Ascending aorta (tissue), 2 donors: ENCODE results near the gene TMEM200C. TPM values are rescaled to one million over a fixed set of nuclear protein-coding genes. Genes with fewer than 3 reads are reported as not detected.
A peak's percentile ranks its signal among the peaks of the same experiment; 100 is the strongest.

Experiments used
- DNase-seq, 2 donors: peaks; one replicate each; pipeline ENCODE4 v3.0.0-alpha.2; 2019; ENCODE audit warnings: low spot score in 2 of 2
- H3K27ac ChIP-seq, 2 donors: fragments of 200-600 bp; sonication (generic); one replicate each; pipeline ENCODE4 v1.5.1; 2016 to 2017; ENCODE audit warnings: mild to moderate bottlenecking in 1 of 2
- H3K27me3 ChIP-seq: fragments of 200-600 bp; sonication (generic); one replicate; pipeline ENCODE4 v1.5.1; 2017
- H3K36me3 ChIP-seq, 2 donors: fragments of 200-600 bp; sonication (generic); one replicate each; pipeline ENCODE4 v1.5.1; 2016
- H3K4me1 ChIP-seq, 2 donors: fragments of 200-600 bp; sonication (generic); one replicate each; pipeline ENCODE4 v1.5.1; 2016 to 2017; ENCODE audit warnings: mild to moderate bottlenecking in 1 of 2
- H3K4me3 ChIP-seq, 2 donors: fragments of 200-600 bp; sonication (generic); one replicate each; pipeline ENCODE4 v1.5.1; 2016 to 2017; ENCODE audit warnings: mild to moderate bottlenecking in 1 of 2
- H3K9me3 ChIP-seq, 2 donors: fragments of 200-600 bp; sonication (generic); one replicate each; pipeline ENCODE4 v1.5.1; 2016
- CTCF ChIP-seq, 3 experiments: fragments of 200-600 bp in 2 of 3; fragments of 450-650 bp in 1 of 3; sonication (generic) in 2 of 3; IDR thresholded peaks; one replicate each; pipeline ENCODE4 v1.5.1; 2016 to 2019; ENCODE audit warnings: antibody characterized with exemption in 3 of 3, mild to moderate bottlenecking in 1 of 3, moderate library complexity in 1 of 3
- intact Hi-C: fragments of 100-400 bp; cut with DNase I; formaldehyde crosslinking; loops from one replicate; pipeline ENCODE4 v1.15.1; 2023
- total RNA-seq: library from RNA; depleted of rRNA; stranded (reverse); fragments of >200 nt; gene quantifications from one replicate; pipeline ENCODE4 v1.1.0, GENCODE V29; 2016

Gene TMEM200C
- total RNA-seq, 1 donor from 2014 or later: under 0.01 TPM

- Histone ChIP-seq H3K4me1 (peaks cover 0 to 4% of the 10 kb centered on the region in 2 donors), H3K36me3 (no peaks in the 10 kb centered on the region), H3K4me3 (no peak overlapping the region), H3K27me3 (peaks cover 15% of the 10 kb centered on the region), H3K27ac (no peak overlapping the region), H3K9me3 (no peaks in the 10 kb centered on the region)
- intact Hi-C loops: no loop called here
- no peak for DNase-seq
- no peak for TF ChIP-seq CTCF (IDR thresholded peaks at IDR 0.05)
These were observed 3.5 kb downstream of the TMEM200C start for GRCh38 chr18:5891854-5892215.

GRCh38 chr18:5891184-5891853, 4.0 kb downstream of the TMEM200C start:
- intact Hi-C loops: no loop called here
- Histone ChIP-seq H3K4me1 (peaks cover 0 to 4% of the 10 kb centered on the region in 2 donors), H3K27me3 (peaks cover 15% of the 10 kb centered on the region), H3K4me3 (peak overlapping the region; percentile 53 to 64), H3K27ac (no peak overlapping the region), H3K9me3 (no peaks in the 10 kb centered on the region), H3K36me3 (no peaks in the 10 kb centered on the region)
- TF ChIP-seq CTCF (IDR thresholded peaks at IDR 0.05): no peak
- DNase-seq: no peak

- TF ChIP-seq CTCF (IDR thresholded peaks at IDR 0.05): no peak
- intact Hi-C loops: no loop called here
- Histone ChIP-seq H3K27ac (no peak overlapping the region), H3K27me3 (peaks cover 9% of the 10 kb centered on the region), H3K9me3 (no peaks in the 10 kb centered on the region), H3K4me1 (no peaks in the 10 kb centered on the region), H3K4me3 (peak overlapping the region; percentile 53 to 64), H3K36me3 (no peaks in the 10 kb centered on the region)
- DNase-seq: no peak
These were observed 4.8 kb downstream of the TMEM200C start for GRCh38 chr18:5890331-5891183.

- TF ChIP-seq CTCF (IDR thresholded peaks at IDR 0.05): no peak
These were observed 10.0 kb downstream of the TMEM200C start for GRCh38 chr18:5885361-5885760.

GRCh38 chr18:5884375-5884774, 10.9 kb downstream of the TMEM200C start:
- TF ChIP-seq CTCF (IDR thresholded peaks at IDR 0.05): no peak
- H3K4me1 ChIP-seq: no peaks in the 10 kb centered on the region
- no peaks in the 10 kb centered on the region for H3K27me3 ChIP-seq
- no peaks in the 10 kb centered on the region for H3K36me3 ChIP-seq
- H3K9me3 ChIP-seq: no peaks in the 10 kb centered on the region
- DNase-seq: no peak
- no peak overlapping the region for H3K27ac ChIP-seq
- no peak overlapping the region for H3K4me3 ChIP-seq
- intact Hi-C loops: no loop called here

More at GRCh38 chr18:5885361-5885760, 10.0 kb downstream of the TMEM200C start:
- Histone ChIP-seq H3K27ac (no peak overlapping the region), H3K36me3 (no peaks in the 10 kb centered on the region), H3K4me1 (no peaks in the 10 kb centered on the region), H3K4me3 (no peak overlapping the region), H3K27me3 (no peaks in the 10 kb centered on the region), H3K9me3 (no peaks in the 10 kb centered on the region)
- intact Hi-C loops: no loop called here
- DNase-seq: no peak
